H9 (cell line): ENCODE data around the gene BMPER. TPM values are rescaled to one million over a fixed set of nuclear protein-coding genes. Genes with fewer than 3 reads are reported as not detected.

ENCODE experiments used
- DNase-seq: peaks from one replicate; pipeline ENCODE4 v3.0.0-alpha.2; 2017
- H2AFZ ChIP-seq: one replicate; pipeline ENCODE4 v1.6.1; 2013; ENCODE audit warnings: mild to moderate bottlenecking, low read length, control low read depth, moderate library complexity
- H2AK5ac ChIP-seq: 2 replicates; pipeline ENCODE4 v1.6.1; 2013; ENCODE audit warnings: low read length, control low read depth, mixed read lengths; ENCODE audit not compliant: insufficient read length
- H2BK120ac ChIP-seq: one replicate; pipeline ENCODE4 v1.6.1; 2013; ENCODE audit warnings: low read depth, mild to moderate bottlenecking, low read length, control low read depth, inconsistent platforms; ENCODE audit not compliant: poor library complexity, severe bottlenecking
- H2BK12ac ChIP-seq: 2 replicates; pipeline ENCODE4 v1.6.1; 2013; ENCODE audit warnings: low read length, control low read depth, mixed read lengths, low read depth; ENCODE audit not compliant: insufficient read length
- H2BK15ac ChIP-seq: 2 replicates; pipeline ENCODE4 v1.6.1; 2013; ENCODE audit warnings: low read depth, low read length, control low read depth
- H2BK20ac ChIP-seq: one replicate; pipeline ENCODE4 v1.6.1; 2013; ENCODE audit warnings: low read depth, mild to moderate bottlenecking, low read length, control low read depth, inconsistent platforms; ENCODE audit not compliant: poor library complexity, severe bottlenecking
- H2BK5ac ChIP-seq: 2 replicates; pipeline ENCODE4 v1.6.1; 2013; ENCODE audit warnings: low read length, control low read depth, mixed read lengths; ENCODE audit not compliant: insufficient read length
- H3K14ac ChIP-seq: 2 replicates; pipeline ENCODE4 v1.6.1; 2013; ENCODE audit warnings: low read length, control low read depth; ENCODE audit not compliant: insufficient read depth
- H3K18ac ChIP-seq: 2 replicates; pipeline ENCODE4 v1.6.1; 2013; ENCODE audit warnings: low read depth, mild to moderate bottlenecking, mixed read lengths, low read length, control low read depth; ENCODE audit not compliant: insufficient read length
- H3K23ac ChIP-seq: 2 replicates; pipeline ENCODE4 v1.6.1; 2013; ENCODE audit warnings: low read length, control low read depth, mixed read lengths, low read depth; ENCODE audit not compliant: insufficient read length
- H3K23me2 ChIP-seq: 2 replicates; pipeline ENCODE4 v1.6.1; 2013; ENCODE audit warnings: low read depth, mild to moderate bottlenecking, mixed read lengths, low read length, control low read depth; ENCODE audit not compliant: insufficient read length, poor library complexity, severe bottlenecking
- H3K27ac ChIP-seq: 2 replicates; pipeline ENCODE4 v1.5.1; 2013; ENCODE audit warnings: low read length, control low read depth, mixed read lengths, low read depth; ENCODE audit not compliant: insufficient read length
- H3K27me3 ChIP-seq: 2 replicates; pipeline ENCODE4 v1.6.1; 2013; ENCODE audit warnings: low read length, control low read depth, inconsistent platforms; ENCODE audit not compliant: insufficient read depth
- H3K4ac ChIP-seq: 2 replicates; pipeline ENCODE4 v1.6.1; 2013; ENCODE audit warnings: low read depth, mild to moderate bottlenecking, control low read depth, inconsistent platforms, low read length, moderate library complexity
- H3K4me1 ChIP-seq: 2 replicates; pipeline ENCODE4 v1.6.1; 2013; ENCODE audit warnings: low read length, control low read depth, inconsistent platforms; ENCODE audit not compliant: insufficient read depth
- H3K4me2 ChIP-seq: 2 replicates; pipeline ENCODE4 v1.6.1; 2013; ENCODE audit warnings: low read length, control low read depth, mixed read lengths; ENCODE audit not compliant: insufficient read length, insufficient read depth
- H3K56ac ChIP-seq: 2 replicates; pipeline ENCODE4 v1.6.1; 2013; ENCODE audit warnings: low read depth, mild to moderate bottlenecking, mixed read lengths, low read length, control low read depth; ENCODE audit not compliant: insufficient read length
- H3K79me1 ChIP-seq: 2 replicates; pipeline ENCODE4 v1.6.1; 2013; ENCODE audit warnings: low read depth, mild to moderate bottlenecking, moderate library complexity, low read length, control low read depth, inconsistent platforms; ENCODE audit not compliant: insufficient read depth, poor library complexity, severe bottlenecking
- H3K79me2 ChIP-seq: 2 replicates; pipeline ENCODE4 v1.6.1; 2013; ENCODE audit warnings: low read length, control low read depth, inconsistent platforms; ENCODE audit not compliant: insufficient read depth
- H3K9ac ChIP-seq: 2 replicates; pipeline ENCODE4 v1.6.1; 2013; ENCODE audit warnings: low read length, control low read depth, mixed read lengths; ENCODE audit not compliant: insufficient read length; ENCODE audit errors: extremely low read depth
- H3K9me3 ChIP-seq: one replicate; pipeline ENCODE4 v1.6.1; 2013; ENCODE audit warnings: low read depth, low read length, inconsistent platforms; ENCODE audit not compliant: control insufficient read depth
- H3T11ph ChIP-seq: one replicate; pipeline ENCODE4 v1.6.1; 2013; ENCODE audit warnings: mild to moderate bottlenecking, low read length, control low read depth, inconsistent platforms
- H4K20me1 ChIP-seq: one replicate; pipeline ENCODE4 v1.6.1; 2013; ENCODE audit not compliant: control insufficient read depth, insufficient read length, insufficient read depth
- H4K5ac ChIP-seq: 2 replicates; pipeline ENCODE4 v1.6.1; 2013; ENCODE audit warnings: low read depth, mild to moderate bottlenecking, mixed read lengths, low read length, control low read depth; ENCODE audit not compliant: insufficient read length
- H4K8ac ChIP-seq: replicated peaks from 2 replicates; pipeline ENCODE4 v1.6.1; 2013; ENCODE audit warnings: low read length, control low read depth, mixed read lengths, low read depth; ENCODE audit not compliant: insufficient read length
- H4K91ac ChIP-seq: 2 replicates; pipeline ENCODE4 v1.6.1; 2013; ENCODE audit warnings: low read depth, mild to moderate bottlenecking, moderate library complexity, mixed read lengths, low read length, control low read depth; ENCODE audit not compliant: insufficient read length
- H3K27ac Mint-ChIP-seq, 3 experiments: 2 replicates in 2 of 3; 3 replicates in 1 of 3; pipeline ENCODE4 v1.8.0; 2020 to 2021; ENCODE audit warnings: mixed read lengths in 3 of 3, mild to moderate bottlenecking in 1 of 3, moderate library complexity in 1 of 3
- H3K27me3 Mint-ChIP-seq: 2 replicates; pipeline ENCODE4 v1.8.0; 2021; ENCODE audit warnings: low read depth, mild to moderate bottlenecking, moderate library complexity, mixed read lengths
- H3K36me3 Mint-ChIP-seq, 3 experiments: 2 replicates in 2 of 3; 3 replicates in 1 of 3; pipeline ENCODE4 v1.8.0; 2020 to 2021; ENCODE audit warnings: low read depth in 3 of 3, mixed read lengths in 3 of 3; ENCODE audit not compliant: insufficient read depth in 1 of 3
- H3K4me1 Mint-ChIP-seq, 2 experiments: 2 replicates each; pipeline ENCODE4 v1.8.0; 2020; ENCODE audit warnings: mixed read lengths in 2 of 2
- H3K4me3 Mint-ChIP-seq, 2 experiments: 2 replicates in 1 of 2; 3 replicates in 1 of 2; pipeline ENCODE4 v1.8.0; 2020 to 2021; ENCODE audit warnings: mild to moderate bottlenecking in 2 of 2, mixed read lengths in 2 of 2, moderate library complexity in 1 of 2
- H3K9me3 Mint-ChIP-seq, 2 experiments: 2 replicates in 1 of 2; 3 replicates in 1 of 2; pipeline ENCODE4 v1.8.0; 2020; ENCODE audit warnings: mild to moderate bottlenecking in 2 of 2, mixed read lengths in 2 of 2, moderate library complexity in 1 of 2
- CTCF ChIP-seq: fragments of 200-600 bp; sonication (generic); conservative IDR thresholded peaks from 3 replicates; pipeline ENCODE4 v1.8.0; 2021; ENCODE audit warnings: antibody characterized with exemption, mild to moderate bottlenecking
- total RNA-seq: library from RNA; stranded (reverse); gene quantifications from 2 replicates; pipeline ENCODE4 v1.2.1, GENCODE V29; 2021

The BMPER gene
- total RNA-seq, 1 experiment from 2014 or later: 0.20 TPM

- Histone ChIP-seq H4K91ac (no peak overlapping the region), H2AK5ac (no peak overlapping the region), H3K9ac (no peak overlapping the region), H3K4me1 (peaks cover 3% of the 10 kb centered on the region), H3K4ac (no peak overlapping the region), H3K18ac (no peak overlapping the region), H3K56ac (no peak overlapping the region), H4K8ac (no peak overlapping the region), H3K79me2 (no peaks in the 10 kb centered on the region), H3K4me2 (no peak overlapping the region), H3K27ac (no peak overlapping the region), H3T11ph (no peak overlapping the region), H3K27me3 (peaks cover 8% of the 10 kb centered on the region), H3K14ac (no peak overlapping the region), H2BK5ac (no peak overlapping the region), H2BK15ac (no peak overlapping the region), H2AFZ (no peak overlapping the region), H2BK12ac (no peak overlapping the region), H3K23ac (no peak overlapping the region), H3K9me3 (no peaks in the 10 kb centered on the region), H4K20me1 (no peaks in the 10 kb centered on the region), H3K23me2 (peaks cover 18% of the 10 kb centered on the region), H4K5ac (no peak overlapping the region), H2BK20ac (no peak overlapping the region), H2BK120ac (no peak overlapping the region), H3K79me1 (no peaks in the 10 kb centered on the region)
- Mint-ChIP-seq H3K9me3 (no peaks in the 10 kb centered on the region; a peak in 1 of 5 replicates), H3K36me3 (no peaks in the 10 kb centered on the region), H3K27me3 (peaks cover 51% of the 10 kb centered on the region), H3K4me1 (peaks cover 42 to 50% of the 10 kb centered on the region in 2 experiments), H3K4me3 (no peak overlapping the region), H3K27ac (no peak overlapping the region)
- DNase-seq: no peak
- TF ChIP-seq CTCF: no peak
These were observed 4.8 kb upstream of the BMPER start for GRCh38 chr7:33900501-33900900.
